ENCODE measurements around the gene CCT4. TPM values are rescaled to one million over a fixed set of nuclear protein-coding genes. Genes with fewer than 3 reads are reported as not detected.
"Not testable (repeated sequence)": the region's sequence is repeated elsewhere in the genome, so short reads cannot be mapped to it uniquely, and the experiment has no call there.

CCT4 gene
- polyA plus RNA-seq, 1 donor = 107 TPM

GRCh38 chr2:61885896-61886603 lies 2.4 kb downstream of the CCT4 start:
- Histone ChIP-seq H3K36me3 (ENCODE audit: control insufficient read depth, insufficient read depth, low read length) (peaks cover 36% of the 10 kb centered on the region), H3K9me3 (ENCODE audit: control insufficient read depth, low read depth, low read length) (peaks cover 3% of the 10 kb centered on the region), H3K27me3 (ENCODE audit: control insufficient read depth, insufficient read depth, low read length) (no peaks in the 10 kb centered on the region), H3K4me1 (ENCODE audit: control insufficient read depth, insufficient read depth, low read length) (no peaks in the 10 kb centered on the region), H3K27ac (ENCODE audit: low read length) (no peak overlapping the region), H3K4me3 (ENCODE audit: low read length) (no peak overlapping the region)
- DNase-seq = no peak
- no CpG with 5 or more reads among the region's 18 CpGs for WGBS (ENCODE audit: insufficient coverage, low lambda C conversion rate)

GRCh38 chr2:61882850-61883249 lies 5.6 kb downstream of the CCT4 start:
- DNase-seq = no peak
- peaks cover 64% of the 10 kb centered on the region for H3K36me3 ChIP-seq (ENCODE audit: control insufficient read depth, insufficient read depth, low read length)
- WGBS (ENCODE audit: insufficient coverage, low lambda C conversion rate) = 100% methylated on average over 5 of the region's 5 CpGs

GRCh38 chr2:61879351-61879750 lies 9.1 kb downstream of the CCT4 start:
- H3K36me3 ChIP-seq (ENCODE audit: control insufficient read depth, insufficient read depth, low read length) = peaks cover 78% of the 10 kb centered on the region
- no CpG with 5 or more reads among the region's 4 CpGs for WGBS (ENCODE audit: insufficient coverage, low lambda C conversion rate)
- H3K27me3 ChIP-seq (ENCODE audit: control insufficient read depth, insufficient read depth, low read length); H3K9me3 ChIP-seq (ENCODE audit: control insufficient read depth, low read depth, low read length); H3K4me1 ChIP-seq (ENCODE audit: control insufficient read depth, insufficient read depth, low read length); DNase-seq; H3K4me3 ChIP-seq (ENCODE audit: low read length); H3K27ac ChIP-seq (ENCODE audit: low read length): not testable (repeated sequence)

More at GRCh38 chr2:61882850-61883249, 5.6 kb downstream of the CCT4 start:
- H3K27ac ChIP-seq (ENCODE audit: low read length) = no peak overlapping the region
- no peak overlapping the region for H3K4me3 ChIP-seq (ENCODE audit: low read length)
- no peaks in the 10 kb centered on the region for H3K9me3 ChIP-seq (ENCODE audit: control insufficient read depth, low read depth, low read length)
- no peaks in the 10 kb centered on the region for H3K4me1 ChIP-seq (ENCODE audit: control insufficient read depth, insufficient read depth, low read length)
- H3K27me3 ChIP-seq (ENCODE audit: control insufficient read depth, insufficient read depth, low read length) = no peaks in the 10 kb centered on the region

- Histone ChIP-seq H3K27ac (ENCODE audit: low read length) (no peak overlapping the region), H3K9me3 (ENCODE audit: control insufficient read depth, low read depth, low read length) (no peaks in the 10 kb centered on the region), H3K36me3 (ENCODE audit: control insufficient read depth, insufficient read depth, low read length) (peaks cover 80% of the 10 kb centered on the region), H3K27me3 (ENCODE audit: control insufficient read depth, insufficient read depth, low read length) (no peaks in the 10 kb centered on the region), H3K4me1 (ENCODE audit: control insufficient read depth, insufficient read depth, low read length) (no peaks in the 10 kb centered on the region), H3K4me3 (ENCODE audit: low read length) (no peak overlapping the region)
- 90% methylated on average over 2 of the region's 3 CpGs for WGBS (ENCODE audit: insufficient coverage, low lambda C conversion rate)
- no peak for DNase-seq
Observed at GRCh38 chr2:61878761-61879160, 9.7 kb downstream of the CCT4 start.

GRCh38 chr2:61877571-61878245 lies 10.7 kb downstream of the CCT4 start:
- no peaks in the 10 kb centered on the region for H3K4me1 ChIP-seq (ENCODE audit: control insufficient read depth, insufficient read depth, low read length)
- DNase-seq = no peak
- H3K9me3 ChIP-seq (ENCODE audit: control insufficient read depth, low read depth, low read length) = no peaks in the 10 kb centered on the region
- WGBS (ENCODE audit: insufficient coverage, low lambda C conversion rate) = 100% methylated on average over 3 of the region's 4 CpGs
- H3K4me3 ChIP-seq (ENCODE audit: low read length) = no peak overlapping the region
- H3K27ac ChIP-seq (ENCODE audit: low read length) = no peak overlapping the region
- no peaks in the 10 kb centered on the region for H3K27me3 ChIP-seq (ENCODE audit: control insufficient read depth, insufficient read depth, low read length)
- H3K36me3 ChIP-seq (ENCODE audit: control insufficient read depth, insufficient read depth, low read length) = peaks cover 79% of the 10 kb centered on the region

- no peaks in the 10 kb centered on the region for H3K27me3 ChIP-seq (ENCODE audit: control insufficient read depth, insufficient read depth, low read length)
- peaks cover 81% of the 10 kb centered on the region for H3K36me3 ChIP-seq (ENCODE audit: control insufficient read depth, insufficient read depth, low read length)
Observed at GRCh38 chr2:61876400-61876799, 12.1 kb downstream of the CCT4 start.

GRCh38 chr2:61866482-61867089 lies 21.9 kb downstream of the CCT4 start:
- no CpG with 5 or more reads among the region's 14 CpGs for WGBS (ENCODE audit: insufficient coverage, low lambda C conversion rate)
- H3K27ac ChIP-seq (ENCODE audit: low read length); DNase-seq; H3K4me3 ChIP-seq (ENCODE audit: low read length); H3K4me1 ChIP-seq (ENCODE audit: control insufficient read depth, insufficient read depth, low read length); H3K9me3 ChIP-seq (ENCODE audit: control insufficient read depth, low read depth, low read length); H3K27me3 ChIP-seq (ENCODE audit: control insufficient read depth, insufficient read depth, low read length): not testable (repeated sequence)
- H3K36me3 ChIP-seq (ENCODE audit: control insufficient read depth, insufficient read depth, low read length) = peaks cover 54% of the 10 kb centered on the region

More at GRCh38 chr2:61876400-61876799, 12.1 kb downstream of the CCT4 start:
- Histone ChIP-seq H3K4me1 (ENCODE audit: control insufficient read depth, insufficient read depth, low read length) (no peaks in the 10 kb centered on the region), H3K27ac (ENCODE audit: low read length) (no peak overlapping the region), H3K4me3 (ENCODE audit: low read length) (no peak overlapping the region), H3K9me3 (ENCODE audit: control insufficient read depth, low read depth, low read length) (no peaks in the 10 kb centered on the region)
- WGBS (ENCODE audit: insufficient coverage, low lambda C conversion rate) = 100% methylated on average over 1 of the region's 1 CpG
- DNase-seq = no peak

GRCh38 chr2:61862085-61862484 lies 26.4 kb downstream of the CCT4 start:
- H3K9me3 ChIP-seq (ENCODE audit: control insufficient read depth, low read depth, low read length) = peaks cover 8% of the 10 kb centered on the region
- no peak overlapping the region for H3K4me3 ChIP-seq (ENCODE audit: low read length)
- peaks cover 25% of the 10 kb centered on the region for H3K36me3 ChIP-seq (ENCODE audit: control insufficient read depth, insufficient read depth, low read length)
- no peaks in the 10 kb centered on the region for H3K4me1 ChIP-seq (ENCODE audit: control insufficient read depth, insufficient read depth, low read length)
- H3K27ac ChIP-seq (ENCODE audit: low read length) = no peak overlapping the region
- no peaks in the 10 kb centered on the region for H3K27me3 ChIP-seq (ENCODE audit: control insufficient read depth, insufficient read depth, low read length)
- no CpG with 5 or more reads among the region's 5 CpGs for WGBS (ENCODE audit: insufficient coverage, low lambda C conversion rate)
- DNase-seq = no peak

GRCh38 chr2:61857224-61857623 lies 31.2 kb downstream of the CCT4 start:
- no peak for DNase-seq
- no peaks in the 10 kb centered on the region for H3K27me3 ChIP-seq (ENCODE audit: control insufficient read depth, insufficient read depth, low read length)
- no peaks in the 10 kb centered on the region for H3K4me1 ChIP-seq (ENCODE audit: control insufficient read depth, insufficient read depth, low read length)
- no peak overlapping the region for H3K27ac ChIP-seq (ENCODE audit: low read length)
- H3K36me3 ChIP-seq (ENCODE audit: control insufficient read depth, insufficient read depth, low read length) = no peaks in the 10 kb centered on the region
- peaks cover 8% of the 10 kb centered on the region for H3K9me3 ChIP-seq (ENCODE audit: control insufficient read depth, low read depth, low read length)
- no peak overlapping the region for H3K4me3 ChIP-seq (ENCODE audit: low read length)
- WGBS (ENCODE audit: insufficient coverage, low lambda C conversion rate) = 100% methylated on average over 1 of the region's 3 CpGs

- no peak for DNase-seq
- Histone ChIP-seq H3K27me3 (ENCODE audit: control insufficient read depth, insufficient read depth, low read length) (no peaks in the 10 kb centered on the region), H3K36me3 (ENCODE audit: control insufficient read depth, insufficient read depth, low read length) (no peaks in the 10 kb centered on the region), H3K27ac (ENCODE audit: low read length) (peak overlapping the region; percentile 34), H3K4me3 (ENCODE audit: low read length) (peak overlapping the region; percentile 76), H3K4me1 (ENCODE audit: control insufficient read depth, insufficient read depth, low read length) (no peaks in the 10 kb centered on the region), H3K9me3 (ENCODE audit: control insufficient read depth, low read depth, low read length) (no peaks in the 10 kb centered on the region)
- no CpG with 5 or more reads among the region's 9 CpGs for WGBS (ENCODE audit: insufficient coverage, low lambda C conversion rate)
Observed at GRCh38 chr2:61855318-61855613, 33.2 kb downstream of the CCT4 start.
